ENCODE measurements around the gene JMJD6.

DNA sequence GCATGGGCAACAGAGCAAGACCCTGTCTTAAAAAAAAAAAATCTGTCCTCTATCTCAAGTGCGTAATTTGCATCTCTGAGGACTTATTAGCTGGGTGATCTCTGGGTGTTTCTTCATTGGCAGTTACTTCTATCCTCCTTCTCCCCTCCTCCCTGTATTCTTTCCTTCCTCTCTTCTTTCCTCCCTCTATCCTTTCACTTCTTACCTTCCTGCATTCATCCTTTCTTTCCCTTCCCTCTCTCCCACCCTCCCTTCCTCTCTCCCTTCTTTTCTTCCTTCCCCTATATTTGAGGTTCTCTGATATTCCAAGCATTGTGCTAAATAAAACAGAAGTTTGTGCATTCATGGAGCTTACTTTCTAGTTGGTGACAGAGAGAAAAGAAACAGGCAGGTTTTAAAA, 22.3 kb upstream of the JMJD6 start:
- TF ChIP-seq CTCF (IDR thresholded peaks at IDR 0.05 in 4 of 5, conservative IDR thresholded peaks at IDR 0.05 in 1 of 5), result no peak
- no peak for TF ChIP-seq POLR2A (IDR thresholded peaks at IDR 0.05)
